Jurkat, Clone E6-1 (cell line): ENCODE measurements around the gene VASP.

ENCODE experiments used
- DNase-seq: peaks from one replicate; pipeline ENCODE4 v3.0.0-alpha.2; 2011; ENCODE audit warnings: low read depth, low spot score
- H3K4me3 ChIP-seq: 2 replicates; pipeline ENCODE4 v1.5.1; 2011; ENCODE audit warnings: mild to moderate bottlenecking, low read length, control low read depth, moderate library complexity

VASP gene

DNA sequence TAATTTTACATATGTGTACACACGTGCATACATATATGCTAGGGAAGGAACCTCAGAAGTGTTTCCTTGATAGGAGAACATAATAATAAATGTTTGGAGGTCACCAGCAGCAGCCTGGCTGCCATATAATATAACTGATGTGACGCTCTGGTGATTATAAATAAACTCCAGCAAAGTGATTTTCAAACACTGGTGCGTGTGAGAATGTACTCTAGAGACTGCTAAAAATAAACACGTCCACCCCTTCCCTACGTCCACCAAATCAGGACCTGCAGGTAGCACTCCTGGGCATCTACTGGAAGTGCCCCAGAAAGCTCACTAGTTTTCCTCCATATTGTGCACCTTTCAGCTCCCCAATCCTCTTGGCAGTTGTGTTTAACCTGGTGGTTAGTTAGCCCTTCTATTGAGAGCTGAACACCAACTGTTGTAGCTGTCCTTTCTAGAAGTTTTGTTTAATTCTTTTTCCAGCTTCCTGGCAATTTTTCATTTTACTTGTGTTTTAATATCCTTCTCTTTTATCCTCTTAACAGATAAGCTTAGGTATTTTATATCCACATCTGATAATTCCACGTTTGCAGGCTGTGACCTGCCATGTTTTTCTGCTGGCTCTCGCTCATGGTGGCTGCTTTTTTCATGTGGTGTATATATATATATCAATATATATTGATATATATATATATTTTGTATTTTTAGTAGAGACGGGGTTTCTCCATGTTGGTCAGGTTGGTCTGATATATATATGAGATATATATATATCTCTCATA lies 64.4 kb downstream of the VASP start:
- H3K4me3 ChIP-seq: no peak overlapping the region
- DNase-seq: no peak

DNA sequence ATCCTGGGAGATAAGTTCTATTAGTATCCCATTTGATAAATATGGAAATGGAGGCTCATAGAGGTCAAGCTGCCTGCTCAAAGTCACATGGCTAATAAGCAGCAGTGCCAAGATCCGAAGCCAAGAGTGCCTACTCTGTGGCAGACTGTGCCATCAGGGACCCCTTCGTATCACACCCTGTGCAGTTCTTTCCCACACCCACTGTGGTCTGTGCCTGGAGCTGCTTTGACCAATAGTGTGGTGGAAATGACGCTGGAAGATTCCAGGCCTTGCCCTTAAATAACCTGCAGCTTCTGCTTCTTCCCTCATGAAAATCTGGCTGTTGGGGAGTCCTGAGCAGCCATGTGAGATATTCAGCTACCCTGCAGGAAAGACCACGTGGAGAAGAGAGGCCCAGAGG lies 67.2 kb downstream of the VASP start:
- no peak for DNase-seq

DNA sequence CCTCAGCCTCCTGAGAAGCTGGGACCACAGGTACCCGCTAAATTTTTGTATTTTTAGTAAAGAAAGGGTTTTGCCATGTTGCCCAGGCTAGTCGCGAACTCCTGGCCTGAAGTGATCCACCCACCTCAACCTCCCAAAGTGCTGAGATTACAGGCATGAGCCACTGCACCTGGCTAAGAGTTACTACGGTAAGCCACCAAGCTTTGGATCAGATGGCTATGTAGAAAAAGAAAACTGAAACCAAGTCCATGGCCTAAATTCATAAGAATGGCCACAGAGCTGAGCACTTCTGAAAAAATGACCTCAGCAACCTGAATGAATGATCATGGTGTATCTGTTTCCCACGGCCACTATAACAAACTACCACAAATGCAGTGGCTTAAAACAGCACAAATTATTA lies 67.9 kb downstream of the VASP start:
- H3K4me3 ChIP-seq: no peak overlapping the region
- DNase-seq: no peak

More for the DNA sequence above, 67.2 kb downstream of the VASP start:
- no peak overlapping the region for H3K4me3 ChIP-seq
